GM18499 (cell line): Measurements from ENCODE around the gene MED20.
A peak's percentile ranks its signal among the peaks of the same experiment; 100 is the strongest.

Experiments used
- ATAC-seq: cut with Tn5 transposase; IDR thresholded peaks from one replicate; pipeline ENCODE4 v1.9.1; 2021; ENCODE audit warnings: moderate number of reproducible peaks; ENCODE audit not compliant: insufficient read depth, unreplicated experiment

MED20 gene

GRCh38 chr6:41914869-41915530 is 5.9 kb downstream of the MED20 start:
- ATAC-seq, result no peak

- ATAC-seq, result no peak
These were observed 6.6 kb downstream of the MED20 start for GRCh38 chr6:41914343-41914742.

- ATAC-seq, result no peak
These were observed 11.2 kb downstream of the MED20 start for GRCh38 chr6:41909727-41910126.

GRCh38 chr6:41901882-41902519 is 18.9 kb downstream of the MED20 start:
- ATAC-seq, result no peak

- ATAC-seq, result no peak
These were observed 20.1 kb downstream of the MED20 start for GRCh38 chr6:41900861-41901260.

GRCh38 chr6:41896281-41896680 is 24.7 kb downstream of the MED20 start:
- no peak for ATAC-seq

GRCh38 chr6:41895300-41896233 is 25.4 kb downstream of the MED20 start, which contains the start of gene USP49:
Gene USP49, minus strand, starts transcription at chr6:41895375. Its CDS starts 88,392 bp downstream, at chr6:41806983.
- peak; percentile 51 for ATAC-seq

- peak; percentile 7 for ATAC-seq
These were observed 26.3 kb downstream of the MED20 start for GRCh38 chr6:41894366-41895299.

- no peak for ATAC-seq
These were observed 27.9 kb downstream of the MED20 start for GRCh38 chr6:41892921-41893564.

GRCh38 chr6:41887331-41887751 is 33.6 kb downstream of the MED20 start:
- ATAC-seq, result no peak

- ATAC-seq, result no peak
These were observed 35.0 kb downstream of the MED20 start for GRCh38 chr6:41885930-41886329.

- no peak for ATAC-seq
These were observed 36.0 kb downstream of the MED20 start for GRCh38 chr6:41884957-41885356.

GRCh38 chr6:41881506-41881905 is 39.4 kb downstream of the MED20 start:
- no peak for ATAC-seq

- no peak for ATAC-seq
These were observed 42.0 kb downstream of the MED20 start for GRCh38 chr6:41878961-41879405.

GRCh38 chr6:41878246-41878645 is 42.7 kb downstream of the MED20 start:
- ATAC-seq, result no peak

GRCh38 chr6:41877051-41877680 is 43.8 kb downstream of the MED20 start:
- ATAC-seq, result no peak

GRCh38 chr6:41874741-41875140 is 46.2 kb downstream of the MED20 start:
- ATAC-seq, result no peak

- no peak for ATAC-seq
These were observed 48.8 kb downstream of the MED20 start for GRCh38 chr6:41872147-41872546.

- no peak for ATAC-seq
These were observed 49.2 kb downstream of the MED20 start for GRCh38 chr6:41871691-41872090.
